Psoas muscle (tissue), 8 donors: ENCODE measurements around the gene HEG1. TPM values are rescaled to one million over a fixed set of nuclear protein-coding genes. Genes with fewer than 3 reads are reported as not detected.
A peak's percentile ranks its signal among the peaks of the same experiment; 100 is the strongest.

Experiments
- ATAC-seq, 4 donors: fragments of 200-7000 bp; cut with Tn5 transposase; one replicate each; pipeline ENCODE4 v1.9.1; 2020; ENCODE audit warnings: moderate library complexity in 3 of 4, mild to moderate bottlenecking in 2 of 4
- DNase-seq, 2 donors: peaks; one replicate each; pipeline ENCODE4 v3.0.0-alpha.2; 2020
- H3K27ac ChIP-seq: fragments of 200-600 bp; one replicate; pipeline ENCODE4 v1.8.0; 2022
- H3K27me3 ChIP-seq, 3 donors: fragments of 200-600 bp in 1 of 3; one replicate each; pipeline versions ENCODE4 v1.6.1 to v1.8.0; 2013 to 2022; ENCODE audit warnings: low read length in 2 of 3, mild to moderate bottlenecking in 2 of 3, moderate library complexity in 1 of 3; ENCODE audit not compliant: insufficient read depth in 3 of 3
- H3K36me3 ChIP-seq, 2 donors: fragments of 200-600 bp in 1 of 2; one replicate each; pipeline versions ENCODE4 v1.6.1 to v1.8.0; 2013 to 2022; ENCODE audit warnings: low read depth in 1 of 2, mild to moderate bottlenecking in 1 of 2, moderate library complexity in 1 of 2; ENCODE audit not compliant: insufficient read depth in 1 of 2
- H3K4me1 ChIP-seq: fragments of 200-600 bp; one replicate; pipeline ENCODE4 v1.8.0; 2022
- H3K4me3 ChIP-seq: fragments of 200-600 bp; one replicate; pipeline ENCODE4 v1.8.0; 2022; ENCODE audit warnings: mild to moderate bottlenecking
- H3K9me3 ChIP-seq: fragments of 200-600 bp; one replicate; pipeline ENCODE4 v1.8.0; 2022
- WGBS, 3 donors: extraction: QIAGEN DNeasy Blood & Tissue Kit; methylation state at CpG; one replicate each; pipeline versions ENCODE4 v1.1.6 to v1.1.7; 2013; 5-methylcytosine and 5-hydroxymethylcytosine counted together
- intact Hi-C, 2 donors: fragments of 100-400 bp; cut with DNase I; formaldehyde crosslinking; loops; one replicate each; pipeline versions ENCODE4 v1.11.0 to v1.14.2; 2022
- polyA plus RNA-seq, 3 donors: library from polyadenylated mRNA; stranded (reverse); fragments of 200-250 nt; gene quantifications; one replicate each; pipeline ENCODE4 v1.2.3, GENCODE V29; 2013
- total RNA-seq, 4 donors: library from RNA; stranded (reverse); fragmentation: NEBNext Ultra II Directional in 2 of 4; extraction: Animal tissue kit (Norgen Biotek cat#: 25700) in 2 of 4; gene quantifications; one replicate each; pipeline versions ENCODE4 v1.2.1 to v1.2.4, GENCODE V29; 2021 to 2023
- TF ChIP-seq, protein P1 (sequence below): fragments of 200-600 bp; IDR thresholded peaks from one replicate; pipeline ENCODE4 v1.8.0; 2022; ENCODE audit warnings: antibody characterized with exemption
- donor health status: healthy with polysubstance abuse.
- donor health status: DM: no; HTN: no; CAD: no; lungs with moderate emphysema.
- donor health status: Bipolar disorder and iron deficiency.
- donor health status: healthy.
- donor health status: DM: yes; HTN: yes; CAD: no.
- donor health status: DM: no; HTN: no; CAD: no.
- donor health status: DM: no; HTN: no; CAD: no.
- donor health status: DM: yes; HTN: yes; CAD: no.

Gene HEG1
- total and polyA plus RNA-seq, 7 donors: 3.2 to 38.7 (median 11.7) TPM

- H3K27ac ChIP-seq: peak overlapping the region; percentile 67
- TF ChIP-seq, protein P1, sequence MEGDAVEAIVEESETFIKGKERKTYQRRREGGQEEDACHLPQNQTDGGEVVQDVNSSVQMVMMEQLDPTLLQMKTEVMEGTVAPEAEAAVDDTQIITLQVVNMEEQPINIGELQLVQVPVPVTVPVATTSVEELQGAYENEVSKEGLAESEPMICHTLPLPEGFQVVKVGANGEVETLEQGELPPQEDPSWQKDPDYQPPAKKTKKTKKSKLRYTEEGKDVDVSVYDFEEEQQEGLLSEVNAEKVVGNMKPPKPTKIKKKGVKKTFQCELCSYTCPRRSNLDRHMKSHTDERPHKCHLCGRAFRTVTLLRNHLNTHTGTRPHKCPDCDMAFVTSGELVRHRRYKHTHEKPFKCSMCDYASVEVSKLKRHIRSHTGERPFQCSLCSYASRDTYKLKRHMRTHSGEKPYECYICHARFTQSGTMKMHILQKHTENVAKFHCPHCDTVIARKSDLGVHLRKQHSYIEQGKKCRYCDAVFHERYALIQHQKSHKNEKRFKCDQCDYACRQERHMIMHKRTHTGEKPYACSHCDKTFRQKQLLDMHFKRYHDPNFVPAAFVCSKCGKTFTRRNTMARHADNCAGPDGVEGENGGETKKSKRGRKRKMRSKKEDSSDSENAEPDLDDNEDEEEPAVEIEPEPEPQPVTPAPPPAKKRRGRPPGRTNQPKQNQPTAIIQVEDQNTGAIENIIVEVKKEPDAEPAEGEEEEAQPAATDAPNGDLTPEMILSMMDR: no peak
- peaks cover 31% of the 10 kb centered on the region for H3K4me1 ChIP-seq
- peaks cover 0 to 79% of the 10 kb centered on the region in 2 donors for H3K36me3 ChIP-seq
- DNase-seq (no peak), ATAC-seq (peak; percentile 24 to 53 (median 36))
- H3K9me3 ChIP-seq: no peaks in the 10 kb centered on the region
- no peaks in the 10 kb centered on the region for H3K27me3 ChIP-seq
- peak overlapping the region; percentile 24 for H3K4me3 ChIP-seq
- intact Hi-C loops: loop anchor here in 1 of 2 donors (5.0 kb wide), 1 partner anchor 48 kb away; no protein-coding TSS in a partner anchor
- 36 to 47% (median 37%) methylated on average over 10 of the region's 10 CpGs for WGBS, 3 donors
Observed at GRCh38 chr3:125003859-125004595, 51.8 kb downstream of the HEG1 start.

GRCh38 chr3:125003369-125003853 is 52.4 kb downstream of the HEG1 start:
- peaks cover 31% of the 10 kb centered on the region for H3K4me1 ChIP-seq
- no peaks in the 10 kb centered on the region for H3K9me3 ChIP-seq
- DNase-seq (peak; percentile 77 to 90), ATAC-seq (peak; percentile 98 to 100 (median 98))
- peak overlapping the region; percentile 24 for H3K4me3 ChIP-seq
- H3K27me3 ChIP-seq: no peaks in the 10 kb centered on the region
- 20 to 25% (median 23%) methylated on average over 7 of the region's 7 CpGs for WGBS, 3 donors
- intact Hi-C loops: loop anchor here in 1 of 2 donors (5.0 kb wide), 1 partner anchor 49 kb away; no protein-coding TSS in a partner anchor
- H3K27ac ChIP-seq: peak overlapping the region; percentile 67
- TF ChIP-seq, protein P1: no peak
- peaks cover 0 to 79% of the 10 kb centered on the region in 2 donors for H3K36me3 ChIP-seq

DNA sequence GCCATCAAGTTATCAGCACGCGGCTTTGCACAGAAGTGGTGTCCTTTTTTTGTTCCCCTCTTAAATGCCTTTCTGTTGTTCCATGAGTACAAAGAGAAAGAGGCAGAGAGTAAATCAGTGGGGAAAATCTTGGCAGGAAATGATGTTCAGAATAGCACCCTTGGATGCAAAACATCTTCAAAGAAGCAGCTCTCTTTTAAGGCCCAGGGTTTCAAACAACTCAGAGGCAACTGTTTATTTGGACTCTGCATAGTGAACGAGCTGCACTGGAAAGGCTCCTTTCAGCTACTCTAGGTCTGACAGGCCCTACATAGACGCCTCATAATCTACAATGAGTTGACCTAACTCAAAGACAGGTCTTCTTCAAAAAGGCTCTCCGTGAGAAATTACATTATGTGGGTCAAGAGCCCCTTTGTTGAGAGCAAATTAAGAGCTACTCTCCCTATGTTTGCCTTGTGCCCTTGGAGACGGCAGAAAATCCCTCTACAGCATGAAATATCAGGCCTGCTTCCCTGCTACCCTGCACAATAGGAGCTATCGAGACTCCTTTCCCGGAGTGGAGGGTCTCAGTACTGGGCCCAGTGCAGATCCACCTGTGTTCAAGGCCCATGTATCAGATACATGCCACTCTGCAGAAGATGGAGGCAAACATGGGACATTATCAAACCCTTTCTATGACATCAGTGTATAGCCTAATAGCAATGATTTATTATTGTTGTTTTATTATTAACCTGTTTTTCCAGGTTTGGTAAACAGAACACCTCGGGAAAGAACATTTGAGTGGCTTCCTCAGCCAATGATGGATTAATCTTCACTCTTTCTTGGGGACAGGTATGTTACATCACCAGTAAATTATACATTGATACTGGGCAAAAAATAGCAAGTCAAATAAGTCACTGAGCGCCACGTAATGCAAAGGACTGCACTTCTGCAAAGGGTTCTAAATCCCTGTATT is 53.1 kb downstream of the HEG1 start:
- Histone ChIP-seq H3K27ac (peak overlapping the region; percentile 67), H3K27me3 (no peaks in the 10 kb centered on the region), H3K4me3 (no peak overlapping the region), H3K36me3 (peaks cover 0 to 80% of the 10 kb centered on the region in 2 donors), H3K9me3 (no peaks in the 10 kb centered on the region), H3K4me1 (peaks cover 31% of the 10 kb centered on the region)
- intact Hi-C loops: loop anchor here in 1 of 2 donors (5.0 kb wide), 1 partner anchor 50 kb away; no protein-coding TSS in a partner anchor
- TF ChIP-seq, protein P1: no peak
- ATAC-seq (no peak), DNase-seq (no peak)
- WGBS, 3 donors: 71 to 78% (median 75%) methylated on average over 11 of the region's 11 CpGs

- WGBS, 3 donors: 88 to 92% (median 89%) methylated on average over 12 of the region's 12 CpGs
- Histone ChIP-seq H3K36me3 (peaks cover 0 to 83% of the 10 kb centered on the region in 2 donors), H3K27ac (no peak overlapping the region), H3K9me3 (no peaks in the 10 kb centered on the region), H3K4me3 (no peak overlapping the region), H3K4me1 (peaks cover 31% of the 10 kb centered on the region), H3K27me3 (no peaks in the 10 kb centered on the region)
- no peak for ATAC-seq
- TF ChIP-seq, protein P1: no peak
- no peak for DNase-seq
- intact Hi-C loops: loop anchor here in 1 of 2 donors (5.0 kb wide), 1 partner anchor 51 kb away; no protein-coding TSS in a partner anchor
Observed at GRCh38 chr3:125001557-125002413, 54.0 kb downstream of the HEG1 start.
